Measurements from ENCODE around the gene MEGF11. TPM values are rescaled to one million over a fixed set of nuclear protein-coding genes. Genes with fewer than 3 reads are reported as not detected.

MEGF11 gene
- total and polyA plus RNA-seq, 8 donors, result 2.6 to 17.4 (median 9.9) TPM; not detected in 1

- intact Hi-C loops (cut with DNase I), result no loop called here
These were observed 369.0 kb downstream of the MEGF11 start for GRCh38 chr15:65884511-65884910.

GRCh38 chr15:65883571-65883970 is 370.0 kb downstream of the MEGF11 start:
- H3K27me3 ChIP-seq, result no peaks in the 10 kb centered on the region
- ATAC-seq (no peak), DNase-seq (no peak)
- H3K27ac ChIP-seq, result no peak overlapping the region
- no peaks in the 10 kb centered on the region for H3K9me3 ChIP-seq
- no peak for TF ChIP-seq CTCF (IDR thresholded peaks at IDR 0.05)
- no peak overlapping the region for H3K4me3 ChIP-seq
- peaks cover 0 to 68% of the 10 kb centered on the region in 2 donors for H3K36me3 ChIP-seq
- peaks cover 0 to 11% of the 10 kb centered on the region in 2 donors for H3K4me1 ChIP-seq
- intact Hi-C loops (cut with DNase I), result no loop called here

More at GRCh38 chr15:65884511-65884910, 369.0 kb downstream of the MEGF11 start:
- peaks cover 0 to 16% of the 10 kb centered on the region in 2 donors for H3K4me1 ChIP-seq
- DNase-seq (no peak), ATAC-seq (no peak)
- H3K9me3 ChIP-seq, result no peaks in the 10 kb centered on the region
- no peak for TF ChIP-seq CTCF (IDR thresholded peaks at IDR 0.05)
- H3K27me3 ChIP-seq, result no peaks in the 10 kb centered on the region
- H3K4me3 ChIP-seq, result no peak overlapping the region
- H3K36me3 ChIP-seq, result peaks cover 0 to 68% of the 10 kb centered on the region in 2 donors
- H3K27ac ChIP-seq, result no peak overlapping the region

- ATAC-seq, result no peak
- intact Hi-C loops (cut with DNase I), result no loop called here
- no peak for DNase-seq
- no peak for TF ChIP-seq CTCF (IDR thresholded peaks at IDR 0.05)
- Histone ChIP-seq H3K36me3 (peaks cover 0 to 68% of the 10 kb centered on the region in 2 donors), H3K4me3 (no peak overlapping the region), H3K27me3 (no peaks in the 10 kb centered on the region), H3K4me1 (peaks cover 0 to 10% of the 10 kb centered on the region in 2 donors), H3K9me3 (no peaks in the 10 kb centered on the region), H3K27ac (no peak overlapping the region)
These were observed 371.6 kb downstream of the MEGF11 start for GRCh38 chr15:65881766-65882434.

- no peak for TF ChIP-seq CTCF (IDR thresholded peaks at IDR 0.05)
- peaks cover 5 to 30% of the 10 kb centered on the region in 2 donors for H3K4me1 ChIP-seq
- H3K4me3 ChIP-seq, result no peak overlapping the region
- intact Hi-C loops (cut with DNase I), result no loop called here
- H3K27me3 ChIP-seq, result no peaks in the 10 kb centered on the region
- H3K36me3 ChIP-seq, result peaks cover 0 to 63% of the 10 kb centered on the region in 2 donors
- no peaks in the 10 kb centered on the region for H3K9me3 ChIP-seq
- no peak for DNase-seq
- no peak for ATAC-seq
- H3K27ac ChIP-seq, result no peak overlapping the region
These were observed 375.8 kb downstream of the MEGF11 start for GRCh38 chr15:65877749-65878148.

GRCh38 chr15:65875458-65875857 is 378.1 kb downstream of the MEGF11 start:
- Histone ChIP-seq H3K27ac (no peak overlapping the region), H3K27me3 (no peaks in the 10 kb centered on the region), H3K36me3 (peaks cover 0 to 56% of the 10 kb centered on the region in 2 donors), H3K4me3 (no peak overlapping the region), H3K4me1 (peaks cover 5 to 52% of the 10 kb centered on the region in 2 donors), H3K9me3 (no peaks in the 10 kb centered on the region)
- no peak for TF ChIP-seq CTCF (IDR thresholded peaks at IDR 0.05)
- ATAC-seq (no peak), DNase-seq (no peak)
- intact Hi-C loops (cut with DNase I), result no loop called here

Measured in left lung (tissue), 10 donors.